Stomach (tissue), 9 donors: ENCODE data around the gene LRP2BP. TPM values are rescaled to one million over a fixed set of nuclear protein-coding genes. Genes with fewer than 3 reads are reported as not detected.
A peak's percentile ranks its signal among the peaks of the same experiment; 100 is the strongest.

Source experiments
- DNase-seq, 2 donors: peaks; one replicate each; pipeline versions ENCODE4 v3.0.0 to v3.0.0-alpha.2; 2013 to 2019
- H3K27ac ChIP-seq, 5 donors: fragments of 200-600 bp in 4 of 5; sonication (generic) in 4 of 5; one replicate each; pipeline ENCODE4 v1.5.1; 2013 to 2019; ENCODE audit warnings: mild to moderate bottlenecking in 1 of 5, moderate library complexity in 1 of 5
- H3K27me3 ChIP-seq, 3 donors: fragments of 200-600 bp; sonication (generic); one replicate each; pipeline ENCODE4 v1.5.1; 2017 to 2019; ENCODE audit warnings: mixed run types in 1 of 3
- H3K36me3 ChIP-seq, 4 donors: fragments of 200-600 bp; sonication (generic); 1 replicate in 3 of 4; 2 replicates in 1 of 4; pipeline ENCODE4 v1.5.1; 2016 to 2019
- H3K4me1 ChIP-seq, 4 donors: fragments of 200-600 bp; sonication (generic); one replicate each; pipeline ENCODE4 v1.5.1; 2016 to 2019
- H3K4me3 ChIP-seq, 4 donors: fragments of 200-600 bp; sonication (generic) in 3 of 4; one replicate each; pipeline ENCODE4 v1.5.1; 2016 to 2019; ENCODE audit warnings: mild to moderate bottlenecking in 1 of 4
- H3K9me3 ChIP-seq, 4 donors: fragments of 200-600 bp; sonication (generic); one replicate each; pipeline ENCODE4 v1.5.1; 2016 to 2019
- EP300 ChIP-seq: sonication (generic); formaldehyde crosslinking; IDR thresholded peaks from one replicate; pipeline ENCODE4 v1.6.1; 2017; ENCODE audit warnings: antibody characterized with exemption
- POLR2A ChIP-seq, 4 donors: fragments of 450-650 bp; IDR thresholded peaks; one replicate each; pipeline ENCODE4 v1.6.1; 2016; ENCODE audit warnings: antibody characterized with exemption in 4 of 4, control low read depth in 2 of 4, mild to moderate bottlenecking in 1 of 4, moderate library complexity in 1 of 4
- POLR2AphosphoS5 ChIP-seq, 3 donors: sonication (generic); formaldehyde crosslinking; IDR thresholded peaks; one replicate each; pipeline ENCODE4 v1.6.1; 2016; ENCODE audit warnings: antibody characterized with exemption in 3 of 3
- WGBS, 5 donors: extraction: QIAGEN DNeasy Blood & Tissue Kit in 3 of 5; methylation state at CpG; one replicate each; pipeline versions ENCODE4 v1.1.5 to v1.1.7; 2013 to 2018; 5-methylcytosine and 5-hydroxymethylcytosine counted together
- intact Hi-C: fragments of 100-400 bp; cut with DNase I; formaldehyde crosslinking; loops from one replicate; pipeline ENCODE4 v1.15.1; 2023; ENCODE audit warnings: low total_unique reads
- polyA plus RNA-seq, 3 donors: library from polyadenylated mRNA; stranded (reverse); fragments of 200-250 nt; gene quantifications; one replicate each; pipeline ENCODE4 v1.2.3, GENCODE V29; 2013
- total RNA-seq, 5 donors: library from RNA; depleted of rRNA; stranded (reverse); fragments of >200 nt; gene quantifications; one replicate each; pipeline versions ENCODE4 v1.1.0 to v1.2.3, GENCODE V29; 2014 to 2016
- TF ChIP-seq, protein P1 (sequence below), 7 experiments: fragments of 450-650 bp in 4 of 7; fragments of 200-600 bp in 3 of 7; sonication (generic) in 3 of 7; IDR thresholded peaks; one replicate each; pipeline ENCODE4 v1.5.1; 2016 to 2019; ENCODE audit warnings: antibody characterized with exemption in 7 of 7, control low read depth in 2 of 7, mild to moderate bottlenecking in 1 of 7
- donor health status: healthy with polysubstance abuse.
- donor health status: Bipolar disorder and iron deficiency.
- donor health status: healthy.

LRP2BP gene
- total and polyA plus RNA-seq, 8 donors, result 0.31 to 4.8 (median 0.45) TPM; not detected in 3

DNA sequence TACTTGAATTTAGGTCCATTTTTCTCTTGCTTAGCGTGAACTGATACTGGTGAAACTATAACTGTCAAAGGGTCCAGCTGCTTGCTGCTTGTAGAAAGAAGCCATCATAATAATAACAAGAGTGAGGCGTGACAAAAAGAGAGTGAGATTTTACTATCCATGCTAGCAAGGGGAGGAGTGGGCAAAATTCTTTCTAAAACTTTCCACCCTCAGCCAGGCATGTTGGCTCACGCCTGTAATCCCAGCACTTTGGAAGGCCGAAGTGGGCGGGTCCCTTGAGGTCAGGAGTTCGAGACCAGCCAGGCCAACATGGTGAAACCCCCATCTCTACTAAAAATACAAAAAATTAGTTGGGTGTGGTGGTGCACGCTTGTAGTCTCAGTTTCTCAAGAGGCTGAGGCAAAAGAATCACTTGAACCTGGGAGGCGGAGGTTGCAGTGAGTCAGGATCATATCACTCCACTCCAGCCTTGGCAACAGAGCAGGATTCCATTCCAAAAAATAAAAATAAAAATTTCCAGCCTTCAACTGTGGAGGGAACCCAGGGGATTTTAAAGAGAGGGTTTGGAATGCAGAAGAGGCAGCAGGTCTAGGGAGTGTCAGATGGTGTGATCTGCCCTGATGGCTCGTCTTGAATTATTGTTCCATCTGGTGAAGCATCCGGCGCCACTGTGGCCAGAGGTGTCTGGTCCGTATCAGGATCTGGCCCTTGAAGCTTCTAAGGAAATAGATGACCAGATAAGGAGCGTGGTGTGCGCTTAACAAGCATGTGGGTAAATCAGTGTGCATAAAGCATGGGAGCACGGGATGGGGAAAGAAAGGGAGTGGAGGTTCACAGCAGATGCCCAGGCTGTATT, 51.8 kb downstream of the LRP2BP start:
- intact Hi-C loops, result no loop called here

DNA sequence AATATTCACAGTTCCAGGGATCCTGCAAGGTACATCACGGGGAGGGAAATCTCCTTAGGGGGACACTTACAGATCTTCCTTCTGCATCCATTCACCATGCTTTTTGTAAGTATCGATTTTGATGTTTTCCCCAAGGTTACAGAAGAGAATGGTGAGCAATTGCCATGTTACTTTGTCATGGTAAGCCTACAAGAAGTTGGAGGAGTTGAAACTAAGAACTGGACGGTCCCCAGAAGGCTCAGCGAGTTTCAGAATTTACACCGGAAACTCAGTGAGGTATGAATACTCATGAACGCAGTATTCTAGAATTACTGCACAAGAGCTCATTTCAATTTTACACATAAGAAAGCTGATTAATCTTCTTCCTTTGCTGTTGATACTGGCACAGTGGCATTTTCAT, 53.9 kb downstream of the LRP2BP start:
- TF ChIP-seq POLR2A (IDR thresholded peaks at IDR 0.05) (no peak), EP300 (no peak), POLR2AphosphoS5 (IDR thresholded peaks at IDR 0.05) (no peak)
- TF ChIP-seq, protein P1, sequence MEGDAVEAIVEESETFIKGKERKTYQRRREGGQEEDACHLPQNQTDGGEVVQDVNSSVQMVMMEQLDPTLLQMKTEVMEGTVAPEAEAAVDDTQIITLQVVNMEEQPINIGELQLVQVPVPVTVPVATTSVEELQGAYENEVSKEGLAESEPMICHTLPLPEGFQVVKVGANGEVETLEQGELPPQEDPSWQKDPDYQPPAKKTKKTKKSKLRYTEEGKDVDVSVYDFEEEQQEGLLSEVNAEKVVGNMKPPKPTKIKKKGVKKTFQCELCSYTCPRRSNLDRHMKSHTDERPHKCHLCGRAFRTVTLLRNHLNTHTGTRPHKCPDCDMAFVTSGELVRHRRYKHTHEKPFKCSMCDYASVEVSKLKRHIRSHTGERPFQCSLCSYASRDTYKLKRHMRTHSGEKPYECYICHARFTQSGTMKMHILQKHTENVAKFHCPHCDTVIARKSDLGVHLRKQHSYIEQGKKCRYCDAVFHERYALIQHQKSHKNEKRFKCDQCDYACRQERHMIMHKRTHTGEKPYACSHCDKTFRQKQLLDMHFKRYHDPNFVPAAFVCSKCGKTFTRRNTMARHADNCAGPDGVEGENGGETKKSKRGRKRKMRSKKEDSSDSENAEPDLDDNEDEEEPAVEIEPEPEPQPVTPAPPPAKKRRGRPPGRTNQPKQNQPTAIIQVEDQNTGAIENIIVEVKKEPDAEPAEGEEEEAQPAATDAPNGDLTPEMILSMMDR (IDR thresholded peaks at IDR 0.05), result no peak
- intact Hi-C loops, result no loop called here
- 88 to 91% (median 90%) methylated on average over 6 of the region's 6 CpGs for WGBS, 5 donors
- DNase-seq, result no peak
- H3K9me3 ChIP-seq, result peaks cover 0 to 9% (median 0%) of the 10 kb centered on the region in 4 donors
- H3K27ac ChIP-seq, result no peak overlapping the region
- H3K27me3 ChIP-seq, result no peaks in the 10 kb centered on the region
- peaks cover 0 to 57% (median 34%) of the 10 kb centered on the region in 4 donors for H3K36me3 ChIP-seq
- H3K4me3 ChIP-seq, result no peak overlapping the region
- H3K4me1 ChIP-seq, result peaks cover 0 to 6% (median 0%) of the 10 kb centered on the region in 4 donors

More for the DNA sequence above, 51.8 kb downstream of the LRP2BP start:
- H3K4me3 ChIP-seq, result no peak overlapping the region
- H3K9me3 ChIP-seq, result peaks cover 0 to under 1% (median 0%) of the 10 kb centered on the region in 4 donors
- peak overlapping the region in 1 of 5 donors; percentile 56 for H3K27ac ChIP-seq
- peak in 1 of 2 donors; percentile 13 for DNase-seq
- H3K27me3 ChIP-seq, result no peaks in the 10 kb centered on the region
- TF ChIP-seq, protein P1 (IDR thresholded peaks at IDR 0.05), result no peak
- TF ChIP-seq EP300 (no peak), POLR2A (IDR thresholded peaks at IDR 0.05) (no peak), POLR2AphosphoS5 (IDR thresholded peaks at IDR 0.05) (no peak)
- WGBS, 5 donors, result 78 to 88% (median 84%) methylated on average over 15 of the region's 15 CpGs
- peaks cover 0 to 70% (median 51%) of the 10 kb centered on the region in 4 donors for H3K36me3 ChIP-seq
- H3K4me1 ChIP-seq, result peaks cover 0 to 6% (median 0%) of the 10 kb centered on the region in 4 donors

DNA sequence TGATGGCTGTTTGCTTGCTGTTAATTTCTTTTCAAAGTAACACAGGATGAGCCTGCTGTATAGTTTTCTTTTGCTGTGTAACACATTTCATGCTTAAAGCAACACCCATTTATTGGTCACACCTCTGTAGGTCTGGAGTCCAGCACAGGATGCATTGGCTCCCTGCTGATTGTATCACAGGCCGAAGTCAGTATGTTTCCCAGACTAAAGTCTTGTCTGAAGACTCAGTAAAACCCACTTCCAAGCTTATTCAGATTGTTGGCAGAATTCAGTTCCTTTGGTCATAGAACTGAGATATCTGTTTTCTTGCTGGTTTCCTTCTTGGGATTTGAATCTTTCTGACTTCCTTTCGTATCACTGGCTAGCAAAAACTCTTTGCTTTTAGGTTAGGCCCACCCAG, 54.3 kb downstream of the LRP2BP start:
- no peak overlapping the region for H3K27ac ChIP-seq
- peaks cover 0 to 6% (median 0%) of the 10 kb centered on the region in 4 donors for H3K4me1 ChIP-seq
- H3K9me3 ChIP-seq, result peaks cover 0 to 9% (median 0%) of the 10 kb centered on the region in 4 donors
- TF ChIP-seq POLR2A (IDR thresholded peaks at IDR 0.05), result no peak
- TF ChIP-seq, protein P1 (IDR thresholded peaks at IDR 0.05), result no peak
- TF ChIP-seq EP300, result no peak
- no peak for TF ChIP-seq POLR2AphosphoS5 (IDR thresholded peaks at IDR 0.05)
- DNase-seq, result no peak
- H3K4me3 ChIP-seq, result no peak overlapping the region
- H3K36me3 ChIP-seq, result peaks cover 0 to 54% (median 29%) of the 10 kb centered on the region in 4 donors
- intact Hi-C loops, result no loop called here
- no peaks in the 10 kb centered on the region for H3K27me3 ChIP-seq
- 89 to 94% (median 92%) methylated on average over 2 of the region's 2 CpGs for WGBS, 5 donors

DNA sequence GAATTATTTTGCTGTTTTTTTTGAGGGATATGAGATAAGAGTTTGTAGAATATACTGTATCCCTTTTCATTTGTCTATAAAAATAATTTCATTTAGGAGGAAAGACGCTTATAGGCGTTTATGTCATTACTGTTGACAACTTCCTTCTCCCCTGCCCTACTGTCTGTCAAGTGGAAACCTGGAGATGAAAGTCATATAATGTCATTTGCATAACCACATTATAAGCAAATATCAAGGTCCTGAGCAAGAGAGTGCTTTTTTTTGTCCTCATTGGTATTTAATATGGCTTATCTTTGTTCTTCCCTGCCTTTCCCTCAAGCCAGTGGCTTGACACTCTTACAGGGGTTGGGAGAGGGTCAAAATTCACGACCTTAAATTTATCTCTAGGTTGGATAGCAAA, 55.8 kb downstream of the LRP2BP start:
- H3K4me3 ChIP-seq, result no peak overlapping the region
- H3K9me3 ChIP-seq, result peaks cover 0 to 9% (median 0%) of the 10 kb centered on the region in 4 donors
- intact Hi-C loops, result no loop called here
- no peak overlapping the region for H3K27ac ChIP-seq
- peaks cover 0 to 53% (median 29%) of the 10 kb centered on the region in 4 donors for H3K36me3 ChIP-seq
- WGBS, 5 donors, result 72 to 82% (median 79%) methylated on average over 3 of the region's 3 CpGs
- no peak for DNase-seq
- no peaks in the 10 kb centered on the region for H3K27me3 ChIP-seq
- TF ChIP-seq, protein P1 (IDR thresholded peaks at IDR 0.05), result no peak
- TF ChIP-seq EP300, result no peak
- TF ChIP-seq POLR2AphosphoS5 (IDR thresholded peaks at IDR 0.05), result no peak
- TF ChIP-seq POLR2A (IDR thresholded peaks at IDR 0.05), result no peak
- H3K4me1 ChIP-seq, result peaks cover 0 to under 1% (median 0%) of the 10 kb centered on the region in 4 donors
